ENCODE data around the gene SEMA6C.
"Not testable (repeated sequence)": the region's sequence is repeated elsewhere in the genome, so short reads cannot be mapped to it uniquely, and the experiment has no call there.

The SEMA6C gene

GRCh38 chr1:151146412-151147131, at the start of gene SEMA6C:
Gene SEMA6C (minus strand): TSS chr1:151146631. CDS start chr1:151142621, 4,010 bp downstream.
- peak; percentile 53 to 83 for DNase-seq

- DNase-seq = peak in 1 of 2 experiments; percentile 22
These were observed 48.6 kb upstream of the SEMA6C start for GRCh38 chr1:151194894-151195594.

- no peak for DNase-seq
These were observed 47.4 kb upstream of the SEMA6C start for GRCh38 chr1:151193856-151194255.

- DNase-seq = no peak
These were observed 46.9 kb upstream of the SEMA6C start for GRCh38 chr1:151193304-151193703.

GRCh38 chr1:151192047-151192446, 45.6 kb upstream of the SEMA6C start:
- no peak for DNase-seq

- peak; percentile 67 to 87 for DNase-seq
These were observed 43.4 kb upstream of the SEMA6C start, which contains the start of gene VPS72 for GRCh38 chr1:151189637-151190445. Gene VPS72 (minus strand): TSS chr1:151190197. CDS start chr1:151190121, 76 bp downstream.

GRCh38 chr1:151188667-151189066, 42.2 kb upstream of the SEMA6C start:
- not testable (repeated sequence) for DNase-seq

GRCh38 chr1:151187205-151187604, 40.8 kb upstream of the SEMA6C start:
- DNase-seq = peak in 1 of 2 experiments; percentile 29

GRCh38 chr1:151184211-151184610, 37.8 kb upstream of the SEMA6C start:
- DNase-seq = no peak

GRCh38 chr1:151176514-151177045, 30.1 kb upstream of the SEMA6C start:
- DNase-seq = no peak

GRCh38 chr1:151175863-151176262, 29.4 kb upstream of the SEMA6C start, which contains the start of gene TMOD4:
Gene TMOD4 (minus strand): TSS chr1:151175981. CDS start chr1:151174875, 1,106 bp downstream.
- no peak for DNase-seq

GRCh38 chr1:151175041-151175741, 28.8 kb upstream of the SEMA6C start:
- peak in 1 of 2 experiments; percentile 10 for DNase-seq

- no peak for DNase-seq
These were observed 24.8 kb upstream of the SEMA6C start for GRCh38 chr1:151171190-151171589.

GRCh38 chr1:151167116-151167515, 20.7 kb upstream of the SEMA6C start:
- no peak for DNase-seq

- no peak for DNase-seq
These were observed 20.1 kb upstream of the SEMA6C start for GRCh38 chr1:151166505-151166956.

- peak; percentile 94 to 97 for DNase-seq
These were observed 19.5 kb upstream of the SEMA6C start, which contains the start of the genes LYSMD1 and SCNM1 for GRCh38 chr1:151165738-151166504. Gene LYSMD1 (minus strand): TSS chr1:151165902. CDS start chr1:151165258, 644 bp downstream. Gene SCNM1 (plus strand): TSS chr1:151166144. CDS start chr1:151166153, 9 bp downstream.

GRCh38 chr1:151165281-151165737, 18.9 kb upstream of the SEMA6C start:
- no peak for DNase-seq

GRCh38 chr1:151164732-151165280, 18.4 kb upstream of the SEMA6C start:
- no peak for DNase-seq

GRCh38 chr1:151159373-151159772, 12.9 kb upstream of the SEMA6C start:
- no peak for DNase-seq

- DNase-seq = no peak
These were observed 12.4 kb upstream of the SEMA6C start for GRCh38 chr1:151158751-151159251.

Data from NCI-H446 (cell line).